Activated naive CD8-positive, alpha-beta T cell treated with anti-CD3 and anti-CD28 coated beads for 36 hours (primary cell): ENCODE data around the gene LDLRAD2. TPM values are rescaled to one million over a fixed set of nuclear protein-coding genes. Genes with fewer than 3 reads are reported as not detected.

Experiments used
- DNase-seq: peaks from one replicate; pipeline ENCODE4 v3.0.0; 2021
- H3K27ac Mint-ChIP-seq: one replicate; pipeline ENCODE4 v1.8.0; 2022; ENCODE audit warnings: mild to moderate bottlenecking, moderate library complexity, mixed read lengths
- H3K27me3 Mint-ChIP-seq: one replicate; pipeline ENCODE4 v1.8.0; 2022; ENCODE audit warnings: mild to moderate bottlenecking, mixed read lengths
- H3K36me3 Mint-ChIP-seq: one replicate; pipeline ENCODE4 v1.8.0; 2021; ENCODE audit warnings: mild to moderate bottlenecking, mixed read lengths
- H3K4me1 Mint-ChIP-seq: one replicate; pipeline ENCODE4 v1.8.0; 2021; ENCODE audit warnings: mixed read lengths
- H3K4me3 Mint-ChIP-seq: one replicate; pipeline ENCODE4 v1.8.0; 2022; ENCODE audit warnings: mild to moderate bottlenecking, moderate library complexity, mixed read lengths
- H3K9me3 Mint-ChIP-seq: one replicate; pipeline ENCODE4 v1.8.0; 2022; ENCODE audit warnings: mixed read lengths
- total RNA-seq, 2 experiments: library from RNA; stranded (reverse); gene quantifications; one replicate each; pipeline ENCODE4 v1.2.3, GENCODE V29; 2021

LDLRAD2 gene
- total RNA-seq, 2 experiments from 2014 or later = 0.19 to 0.22 TPM

GRCh38 chr1:21840981-21841380 is 28.9 kb downstream of the LDLRAD2 start:
- no peaks in the 10 kb centered on the region for H3K36me3 Mint-ChIP-seq
- H3K4me1 Mint-ChIP-seq = no peaks in the 10 kb centered on the region
- no peaks in the 10 kb centered on the region for H3K9me3 Mint-ChIP-seq
- no peaks in the 10 kb centered on the region for H3K27me3 Mint-ChIP-seq
- no peak for DNase-seq
- no peak overlapping the region for H3K4me3 Mint-ChIP-seq
- H3K27ac Mint-ChIP-seq = no peak overlapping the region

DNA sequence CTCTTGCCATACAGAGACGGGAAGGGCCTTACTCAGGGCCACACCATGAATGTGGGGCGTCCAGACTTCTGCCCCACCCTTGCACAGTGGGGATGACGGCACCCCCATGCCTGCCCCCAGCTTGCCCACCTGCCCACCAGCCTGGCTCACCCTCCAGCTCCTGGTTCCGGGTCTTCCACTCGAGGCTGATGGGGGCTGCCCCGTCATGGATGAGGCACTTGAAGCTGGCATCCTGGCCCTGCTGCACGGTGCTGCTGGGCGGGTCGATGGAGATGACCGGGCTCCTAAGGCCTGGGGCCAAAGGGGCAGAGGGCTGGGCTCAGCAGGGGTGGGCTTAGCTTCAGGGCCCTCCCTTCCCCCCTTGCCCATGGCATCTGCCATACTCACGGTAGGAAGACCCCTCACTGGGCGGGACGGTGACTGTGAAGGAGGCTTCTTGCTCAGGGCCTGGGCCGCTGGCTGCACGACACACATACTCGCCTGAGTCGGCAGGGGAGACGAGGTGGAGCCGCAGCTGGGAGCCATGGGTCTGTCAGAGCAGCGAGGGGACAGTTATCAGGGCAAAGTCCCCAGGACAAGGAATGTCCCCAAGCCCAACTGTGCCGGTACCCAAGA is 29.9 kb downstream of the LDLRAD2 start:
- DNase-seq = no peak
- H3K4me1 Mint-ChIP-seq = no peaks in the 10 kb centered on the region
- H3K4me3 Mint-ChIP-seq = no peak overlapping the region
- no peaks in the 10 kb centered on the region for H3K36me3 Mint-ChIP-seq
- H3K9me3 Mint-ChIP-seq = no peaks in the 10 kb centered on the region
- no peaks in the 10 kb centered on the region for H3K27me3 Mint-ChIP-seq
- no peak overlapping the region for H3K27ac Mint-ChIP-seq

GRCh38 chr1:21842606-21843162 is 30.6 kb downstream of the LDLRAD2 start:
- H3K9me3 Mint-ChIP-seq = no peaks in the 10 kb centered on the region
- no peaks in the 10 kb centered on the region for H3K36me3 Mint-ChIP-seq
- H3K4me3 Mint-ChIP-seq = no peak overlapping the region
- no peaks in the 10 kb centered on the region for H3K27me3 Mint-ChIP-seq
- no peak for DNase-seq
- H3K27ac Mint-ChIP-seq = no peak overlapping the region
- no peaks in the 10 kb centered on the region for H3K4me1 Mint-ChIP-seq

DNA sequence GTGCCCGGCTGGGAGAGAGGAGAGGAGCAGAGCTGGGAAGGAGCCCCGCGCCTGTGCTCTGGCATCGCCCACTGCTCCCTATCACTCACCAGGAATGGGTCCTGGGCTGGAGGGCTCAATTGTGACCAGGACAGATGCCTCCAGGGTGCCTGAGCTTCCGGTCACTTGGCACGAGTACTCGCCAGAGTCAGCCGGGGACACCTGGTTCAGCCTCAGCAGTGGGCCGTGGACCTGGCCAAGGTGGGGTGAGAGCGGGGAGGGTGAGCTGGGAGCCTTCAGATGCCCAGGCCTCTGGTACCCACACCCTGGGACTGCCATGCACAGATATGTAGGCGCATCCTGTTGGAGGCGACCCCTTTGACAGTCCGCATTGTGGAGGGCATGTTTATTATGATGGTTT is 31.1 kb downstream of the LDLRAD2 start:
- Mint-ChIP-seq H3K36me3 (no peaks in the 10 kb centered on the region), H3K4me1 (no peaks in the 10 kb centered on the region), H3K9me3 (no peaks in the 10 kb centered on the region), H3K4me3 (no peak overlapping the region), H3K27me3 (no peaks in the 10 kb centered on the region), H3K27ac (no peak overlapping the region)
- DNase-seq = no peak

GRCh38 chr1:21843996-21844395 is 31.9 kb downstream of the LDLRAD2 start:
- no peak for DNase-seq
- Mint-ChIP-seq H3K4me3 (no peak overlapping the region), H3K36me3 (no peaks in the 10 kb centered on the region), H3K9me3 (no peaks in the 10 kb centered on the region), H3K4me1 (no peaks in the 10 kb centered on the region), H3K27me3 (no peaks in the 10 kb centered on the region), H3K27ac (no peak overlapping the region)

DNA sequence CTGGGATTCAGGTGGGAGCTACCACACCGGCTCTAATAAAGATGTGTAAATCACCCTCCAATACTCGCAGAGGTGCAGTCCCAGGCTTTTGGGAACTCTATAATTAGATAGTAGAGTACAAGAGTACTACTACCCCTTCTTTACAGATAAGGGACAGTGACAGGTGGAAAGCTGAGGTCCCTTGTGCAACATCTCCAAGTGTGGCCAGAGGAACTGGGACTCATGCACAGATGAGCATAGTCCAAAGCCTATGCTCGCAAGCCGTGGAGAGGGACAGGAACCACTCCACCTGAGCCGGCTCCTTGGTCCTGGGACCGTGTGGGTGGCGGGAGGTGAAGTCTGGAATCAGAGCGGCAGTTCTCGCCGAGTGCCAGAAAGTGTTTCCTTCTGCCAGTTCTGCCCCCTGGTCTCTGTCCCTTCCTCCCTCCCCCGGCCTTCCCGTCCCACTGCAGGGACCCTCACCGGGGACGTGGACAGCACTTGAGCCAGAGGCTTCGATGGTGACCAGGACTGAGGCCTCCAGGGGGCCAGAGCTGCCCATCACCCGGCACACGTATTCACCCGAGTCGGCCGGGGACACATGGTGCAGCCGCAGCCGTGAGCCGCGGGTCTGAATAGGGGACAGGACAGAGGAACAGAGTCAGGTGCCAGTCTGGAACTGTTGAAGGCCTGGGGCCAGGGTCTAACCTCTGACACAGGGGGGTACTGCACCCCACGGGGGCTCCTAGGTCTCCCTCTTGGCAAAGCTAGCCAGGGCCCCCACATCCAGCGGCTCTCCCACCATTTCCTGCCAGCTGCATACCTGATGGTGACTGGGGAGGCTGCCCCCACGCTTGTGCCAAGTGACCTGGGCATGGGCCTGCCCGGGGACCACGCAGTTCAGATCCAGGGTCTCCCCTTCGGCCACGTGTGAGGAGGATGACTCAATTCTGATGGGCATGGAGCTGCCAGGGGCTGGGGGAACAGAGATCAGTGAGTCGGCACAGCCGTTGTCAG is 33.9 kb downstream of the LDLRAD2 start:
- Mint-ChIP-seq H3K9me3 (no peaks in the 10 kb centered on the region), H3K27ac (no peak overlapping the region), H3K4me3 (no peak overlapping the region), H3K4me1 (no peaks in the 10 kb centered on the region), H3K36me3 (no peaks in the 10 kb centered on the region), H3K27me3 (no peaks in the 10 kb centered on the region)
- DNase-seq = no peak

DNA sequence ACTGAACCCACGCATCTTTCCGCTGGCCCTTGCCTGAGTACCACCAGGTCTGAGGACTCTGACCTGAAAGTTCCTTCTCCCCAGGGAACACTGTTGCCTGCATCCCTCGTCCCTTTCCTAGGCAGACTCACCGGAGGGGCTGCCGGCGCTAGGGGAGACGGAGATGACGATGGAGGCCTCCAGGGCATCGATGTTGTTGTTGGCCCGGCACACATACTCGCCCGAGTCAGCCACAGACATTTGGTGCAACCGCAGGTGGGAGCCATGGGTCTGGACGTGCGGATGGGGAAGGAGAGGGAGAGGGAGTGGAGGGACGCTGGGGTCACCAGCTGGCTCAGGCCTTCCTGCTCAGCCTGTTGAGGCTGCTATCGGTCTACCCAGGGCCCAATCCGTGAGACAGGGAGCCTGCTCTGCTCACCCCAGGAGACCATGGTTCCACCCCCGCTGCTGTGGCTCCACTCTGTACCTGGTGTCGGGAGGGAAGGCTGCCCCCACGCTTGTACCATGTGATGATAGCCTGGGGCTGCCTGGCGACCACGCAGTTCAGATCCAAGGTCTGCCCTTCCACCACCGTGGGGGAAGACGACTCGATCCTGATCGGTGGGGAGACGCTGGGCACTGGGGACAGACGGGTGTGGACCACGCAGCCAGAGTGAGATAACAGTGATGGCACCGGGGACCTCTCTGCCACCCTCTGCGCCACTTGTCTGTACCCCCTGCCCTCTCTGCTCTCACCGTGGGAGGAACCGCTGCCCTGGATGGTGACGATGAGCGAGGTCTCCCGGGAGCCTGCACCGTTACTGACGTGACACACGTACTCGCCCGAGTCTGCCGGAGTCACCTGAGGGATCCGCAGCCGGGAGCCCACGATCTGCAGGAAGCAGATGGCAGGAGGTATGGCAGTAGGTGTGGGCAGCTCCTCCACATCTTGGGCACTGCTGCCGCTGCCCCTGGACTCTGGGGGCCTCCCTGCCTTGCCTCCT is 35.4 kb downstream of the LDLRAD2 start:
- H3K27ac Mint-ChIP-seq = no peak overlapping the region
- H3K36me3 Mint-ChIP-seq = no peaks in the 10 kb centered on the region
- no peaks in the 10 kb centered on the region for H3K4me1 Mint-ChIP-seq
- no peak for DNase-seq
- no peak overlapping the region for H3K4me3 Mint-ChIP-seq
- H3K27me3 Mint-ChIP-seq = no peaks in the 10 kb centered on the region
- H3K9me3 Mint-ChIP-seq = no peaks in the 10 kb centered on the region

DNA sequence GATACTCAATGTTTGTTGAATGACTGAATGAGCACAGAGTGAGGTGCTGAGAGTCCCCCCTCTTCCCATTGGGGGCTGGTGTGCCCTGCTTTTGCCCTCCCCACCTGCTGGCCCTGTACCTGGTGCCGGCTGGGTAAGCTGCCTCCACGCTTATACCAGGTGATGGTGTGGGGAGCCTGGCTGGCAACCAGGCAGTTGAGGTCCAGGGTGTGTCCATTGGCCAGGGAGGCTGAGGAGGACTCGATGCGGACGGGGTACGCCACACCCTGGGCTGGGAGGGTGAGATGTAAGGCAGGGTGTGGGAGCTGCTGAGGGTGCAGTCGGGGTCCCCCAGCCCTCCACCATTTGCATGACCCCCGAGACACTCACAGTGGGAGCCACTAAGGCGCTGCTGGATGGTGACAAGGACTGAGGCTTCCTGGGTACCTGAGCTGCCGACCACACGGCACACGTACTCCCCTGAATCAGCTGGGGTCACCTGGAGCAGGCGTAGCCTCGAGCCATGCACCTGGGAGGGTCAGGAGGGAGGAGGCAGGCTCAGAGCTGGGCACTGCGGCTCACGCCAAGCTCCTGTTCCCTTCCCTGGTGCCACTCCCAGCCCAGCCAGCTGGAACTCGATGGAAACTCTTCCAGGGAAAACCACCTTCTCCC is 36.6 kb downstream of the LDLRAD2 start:
- no peak overlapping the region for H3K4me3 Mint-ChIP-seq
- no peaks in the 10 kb centered on the region for H3K27me3 Mint-ChIP-seq
- DNase-seq = no peak
- no peaks in the 10 kb centered on the region for H3K9me3 Mint-ChIP-seq
- no peaks in the 10 kb centered on the region for H3K4me1 Mint-ChIP-seq
- no peaks in the 10 kb centered on the region for H3K36me3 Mint-ChIP-seq
- H3K27ac Mint-ChIP-seq = no peak overlapping the region

GRCh38 chr1:21849909-21850576 is 38.0 kb downstream of the LDLRAD2 start:
- Mint-ChIP-seq H3K4me1 (no peaks in the 10 kb centered on the region), H3K9me3 (no peaks in the 10 kb centered on the region), H3K36me3 (no peaks in the 10 kb centered on the region), H3K27ac (no peak overlapping the region), H3K27me3 (no peaks in the 10 kb centered on the region), H3K4me3 (no peak overlapping the region)
- DNase-seq = no peak

- H3K27ac Mint-ChIP-seq = no peak overlapping the region
- H3K9me3 Mint-ChIP-seq = no peaks in the 10 kb centered on the region
Measured at GRCh38 chr1:21851430-21852250, 39.6 kb downstream of the LDLRAD2 start.

DNA sequence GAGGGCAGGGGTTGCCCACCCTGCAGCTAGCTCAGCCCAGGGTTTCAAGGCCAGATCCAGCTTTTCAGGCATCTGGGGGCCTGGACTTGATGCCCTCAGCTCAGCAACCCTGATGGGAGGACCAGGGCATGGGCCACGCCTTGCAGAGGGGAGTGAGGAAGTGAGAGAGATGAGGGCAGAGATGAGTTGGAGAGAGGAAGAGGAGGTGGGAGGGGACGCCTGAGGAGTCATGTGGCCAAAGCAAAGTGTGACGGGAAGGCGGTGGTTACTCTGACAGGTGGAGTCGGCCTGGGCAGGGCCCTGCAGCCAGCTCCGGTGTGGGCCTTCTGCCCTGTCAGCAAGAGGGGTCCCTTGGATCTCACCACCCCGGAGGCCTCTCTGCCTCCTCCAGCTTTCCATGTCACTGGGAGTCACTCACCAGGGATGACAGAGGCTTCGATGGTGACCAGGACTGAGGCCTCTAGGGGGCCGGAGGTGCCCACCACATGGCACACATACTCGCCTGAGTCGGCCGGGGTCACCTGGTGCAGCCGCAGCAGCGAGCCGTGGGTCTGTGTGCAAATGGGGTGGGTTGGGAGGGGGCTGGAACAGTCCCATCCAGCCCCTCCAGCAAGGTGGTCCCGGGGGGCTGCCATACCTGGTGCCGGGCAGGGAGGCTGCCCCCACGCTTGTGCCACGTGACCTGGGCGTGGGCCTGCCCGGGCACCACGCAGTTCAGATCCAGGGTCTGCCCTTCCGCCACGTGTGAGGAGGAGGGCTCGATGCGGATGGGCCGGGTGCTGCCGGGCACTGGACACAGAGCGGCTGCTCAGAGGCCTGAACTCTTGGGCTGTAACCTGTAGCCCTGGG is 40.4 kb downstream of the LDLRAD2 start:
- Mint-ChIP-seq H3K9me3 (no peaks in the 10 kb centered on the region), H3K27me3 (no peaks in the 10 kb centered on the region), H3K4me1 (peaks cover 2% of the 10 kb centered on the region), H3K36me3 (no peaks in the 10 kb centered on the region), H3K4me3 (no peak overlapping the region), H3K27ac (no peak overlapping the region)
- no peak for DNase-seq

More at GRCh38 chr1:21851430-21852250, 39.6 kb downstream of the LDLRAD2 start:
- no peak for DNase-seq
- H3K4me1 Mint-ChIP-seq = peaks cover 2% of the 10 kb centered on the region
- H3K4me3 Mint-ChIP-seq = no peak overlapping the region
- H3K36me3 Mint-ChIP-seq = no peaks in the 10 kb centered on the region
- no peaks in the 10 kb centered on the region for H3K27me3 Mint-ChIP-seq

GRCh38 chr1:21853131-21853427 is 41.0 kb downstream of the LDLRAD2 start:
- Mint-ChIP-seq H3K36me3 (no peaks in the 10 kb centered on the region), H3K4me3 (no peak overlapping the region), H3K27ac (no peak overlapping the region), H3K9me3 (no peaks in the 10 kb centered on the region), H3K27me3 (no peaks in the 10 kb centered on the region), H3K4me1 (peaks cover 2% of the 10 kb centered on the region)
- DNase-seq = no peak
